Measurements from ENCODE around the gene KLF11. TPM values are rescaled to one million over a fixed set of nuclear protein-coding genes. Genes with fewer than 3 reads are reported as not detected.
"Not testable (repeated sequence)": the region's sequence is repeated elsewhere in the genome, so short reads cannot be mapped to it uniquely, and the experiment has no call there.

KLF11 gene
- polyA plus RNA-seq, 6 donors from 2014 or later, result 13.8 to 34.0 (median 16.9) TPM

GRCh38 chr2:10012366-10012962 lies 30.9 kb upstream of the KLF11 start:
- H3K4me3 Mint-ChIP-seq; H3K4me1 Mint-ChIP-seq; DNase-seq; H3K36me3 Mint-ChIP-seq; H3K9me3 Mint-ChIP-seq; ATAC-seq (ENCODE audit: low read depth in 2 of 2); H3K27ac Mint-ChIP-seq: not testable (repeated sequence)
- peaks cover 3 to 26% (median 13%) of the 10 kb centered on the region in 3 donors for H3K27me3 Mint-ChIP-seq

GRCh38 chr2:10012963-10013461 lies 30.3 kb upstream of the KLF11 start:
- Mint-ChIP-seq H3K27me3 (peaks cover 0 to 20% (median 13%) of the 10 kb centered on the region in 3 donors), H3K36me3 (no peaks in the 10 kb centered on the region), H3K9me3 (peaks cover 0 to 15% (median 3%) of the 10 kb centered on the region in 7 donors), H3K4me3 (no peak overlapping the region), H3K27ac (no peak overlapping the region), H3K4me1 (no peaks in the 10 kb centered on the region)
- ATAC-seq (ENCODE audit: low read depth in 2 of 2) (no peak), DNase-seq (no peak)

- not testable (repeated sequence) for H3K4me1 Mint-ChIP-seq; H3K36me3 Mint-ChIP-seq; ATAC-seq (ENCODE audit: low read depth in 2 of 2); DNase-seq; H3K4me3 Mint-ChIP-seq; H3K27ac Mint-ChIP-seq
- Mint-ChIP-seq H3K9me3 (peaks cover 0 to 15% (median 3%) of the 10 kb centered on the region in 7 donors), H3K27me3 (peaks cover 0 to 12% (median 7%) of the 10 kb centered on the region in 3 donors)
Measured at GRCh38 chr2:10013651-10014417, 29.5 kb upstream of the KLF11 start.

- Mint-ChIP-seq H3K9me3 (peaks cover 0 to 15% (median 3%) of the 10 kb centered on the region in 7 donors), H3K4me1 (peaks cover 0 to 3% (median 0%) of the 10 kb centered on the region in 3 donors), H3K36me3 (no peaks in the 10 kb centered on the region), H3K4me3 (no peak overlapping the region), H3K27me3 (peaks cover 0 to 5% (median 4%) of the 10 kb centered on the region in 3 donors), H3K27ac (no peak overlapping the region)
- no peak for ATAC-seq (ENCODE audit: low read depth in 2 of 2)
- no peak for DNase-seq
Measured at GRCh38 chr2:10014418-10015190, 28.7 kb upstream of the KLF11 start.

GRCh38 chr2:10015376-10015989 lies 27.9 kb upstream of the KLF11 start:
- not testable (repeated sequence) for ATAC-seq (ENCODE audit: low read depth in 2 of 2); H3K27ac Mint-ChIP-seq
- H3K9me3 Mint-ChIP-seq, result peaks cover 0 to 15% (median 3%) of the 10 kb centered on the region in 7 donors

GRCh38 chr2:10016001-10016801 lies 27.1 kb upstream of the KLF11 start:
- Mint-ChIP-seq H3K4me3 (no peak overlapping the region), H3K9me3 (peaks cover 0 to 15% (median 3%) of the 10 kb centered on the region in 7 donors), H3K27ac (no peak overlapping the region), H3K27me3 (peaks cover 0 to 4% (median 0%) of the 10 kb centered on the region in 3 donors), H3K36me3 (no peaks in the 10 kb centered on the region), H3K4me1 (peaks cover 0 to 3% (median 0%) of the 10 kb centered on the region in 3 donors)
- ATAC-seq (ENCODE audit: low read depth in 2 of 2) (no peak), DNase-seq (no peak)

More at GRCh38 chr2:10015376-10015989, 27.9 kb upstream of the KLF11 start:
- not testable (repeated sequence) for H3K4me3 Mint-ChIP-seq, DNase-seq, H3K36me3 Mint-ChIP-seq, H3K27me3 Mint-ChIP-seq, H3K4me1 Mint-ChIP-seq

- Mint-ChIP-seq H3K36me3 (no peaks in the 10 kb centered on the region), H3K27me3 (peaks cover 0 to 4% (median 0%) of the 10 kb centered on the region in 3 donors), H3K9me3 (peaks cover 0 to 15% (median 3%) of the 10 kb centered on the region in 7 donors)
Measured at GRCh38 chr2:10016802-10017258, 26.5 kb upstream of the KLF11 start.

GRCh38 chr2:10017313-10017941 lies 25.9 kb upstream of the KLF11 start:
- Mint-ChIP-seq H3K27me3 (peaks cover 0 to 4% (median 0%) of the 10 kb centered on the region in 3 donors), H3K4me1 (peaks cover 0 to 3% (median 0%) of the 10 kb centered on the region in 3 donors), H3K4me3 (no peak overlapping the region), H3K27ac (no peak overlapping the region), H3K9me3 (peaks cover 0 to 15% (median 3%) of the 10 kb centered on the region in 7 donors), H3K36me3 (no peaks in the 10 kb centered on the region)
- no peak for ATAC-seq (ENCODE audit: low read depth in 2 of 2)
- no peak for DNase-seq

More at GRCh38 chr2:10016802-10017258, 26.5 kb upstream of the KLF11 start:
- no peak for DNase-seq
- no peak for ATAC-seq (ENCODE audit: low read depth in 2 of 2)
- H3K4me1 Mint-ChIP-seq, result peaks cover 0 to 3% (median 0%) of the 10 kb centered on the region in 3 donors
- no peak overlapping the region for H3K27ac Mint-ChIP-seq
- H3K4me3 Mint-ChIP-seq, result peak overlapping the region in 1 of 8 donors; percentile 66

GRCh38 chr2:10019174-10019573 lies 24.2 kb upstream of the KLF11 start:
- no peaks in the 10 kb centered on the region for H3K36me3 Mint-ChIP-seq
- no peak overlapping the region for H3K4me3 Mint-ChIP-seq
- ATAC-seq (ENCODE audit: low read depth in 2 of 2) (no peak), DNase-seq (no peak)
- no peak overlapping the region for H3K27ac Mint-ChIP-seq
- H3K27me3 Mint-ChIP-seq, result peaks cover 0 to 4% (median 0%) of the 10 kb centered on the region in 3 donors
- peaks cover 0 to 3% (median 0%) of the 10 kb centered on the region in 3 donors for H3K4me1 Mint-ChIP-seq
- peaks cover 0 to 15% (median 3%) of the 10 kb centered on the region in 7 donors for H3K9me3 Mint-ChIP-seq

GRCh38 chr2:10019602-10020400 lies 23.5 kb upstream of the KLF11 start:
- Mint-ChIP-seq H3K27me3 (peaks cover 0 to 4% (median 0%) of the 10 kb centered on the region in 3 donors), H3K4me1 (peaks cover 0 to 3% (median 0%) of the 10 kb centered on the region in 3 donors), H3K27ac (no peak overlapping the region), H3K36me3 (no peaks in the 10 kb centered on the region), H3K4me3 (peak overlapping the region in 1 of 8 donors; percentile 50), H3K9me3 (peaks cover 0 to 15% (median 3%) of the 10 kb centered on the region in 7 donors)
- no peak for DNase-seq
- ATAC-seq (ENCODE audit: low read depth in 2 of 2), result no peak

GRCh38 chr2:10022041-10022421 lies 21.3 kb upstream of the KLF11 start:
- H3K4me3 Mint-ChIP-seq, result no peak overlapping the region
- no peaks in the 10 kb centered on the region for H3K27me3 Mint-ChIP-seq
- peaks cover 0 to 3% (median 0%) of the 10 kb centered on the region in 3 donors for H3K4me1 Mint-ChIP-seq
- H3K27ac Mint-ChIP-seq, result no peak overlapping the region
- no peaks in the 10 kb centered on the region for H3K36me3 Mint-ChIP-seq
- no peak for DNase-seq
- no peak for ATAC-seq (ENCODE audit: low read depth in 2 of 2)
- peaks cover 0 to 10% (median 3%) of the 10 kb centered on the region in 7 donors for H3K9me3 Mint-ChIP-seq

Measured in naive B cell (primary cell).